Caco-2 (cell line): ENCODE data around the gene FOXL2. TPM values are rescaled to one million over a fixed set of nuclear protein-coding genes. Genes with fewer than 3 reads are reported as not detected.

Source experiments
- BruUV-seq: library from RNA; stranded (reverse); fragments of 400-500 nt; replicated peaks from 2 replicates; lab custom pipeline; 2021; lab: Mats Ljungman, UMichigan
- CTCF ChIA-PET: fragments of 300-600 bp; sonication (Branson Sonifier 250); formaldehyde crosslinking; loops from one replicate; lab custom pipeline; 2022; ENCODE audit warnings: antibody characterized with exemption; lab: Charles Lee
- POLR2A ChIA-PET: fragments of 300-600 bp; sonication (Branson Sonifier 250); formaldehyde crosslinking; loops from one replicate; lab custom pipeline; 2022; ENCODE audit warnings: antibody characterized with exemption; lab: Charles Lee
- DNase-seq, 2 experiments: peaks; one replicate each; pipeline versions ENCODE4 v3.0.0 to v3.0.0-alpha.2; 2020 to 2022
- H3K27me3 ChIP-seq: replicated peaks from 2 replicates; pipeline ENCODE4 v1.6.0; 2011; ENCODE audit warnings: low read length; ENCODE audit not compliant: control insufficient read depth, insufficient read depth
- H3K36me3 ChIP-seq: 2 replicates; pipeline ENCODE4 v1.5.1; 2011; ENCODE audit warnings: low read length; ENCODE audit not compliant: control insufficient read depth, insufficient read depth
- H3K4me1 ChIP-seq: fragments of 250-450 bp; sonication (Bioruptor Pico); 2 replicates; pipeline ENCODE4 v1.5.1; 2020; ENCODE audit warnings: mild to moderate bottlenecking
- H3K4me3 ChIP-seq: 2 replicates; pipeline ENCODE4 v1.5.1; 2011; ENCODE audit warnings: low read depth, mild to moderate bottlenecking, control low read depth, low read length
- H3K9me3 ChIP-seq: fragments of 250-450 bp; sonication (Bioruptor Pico); 2 replicates; pipeline ENCODE4 v1.5.1; 2020; ENCODE audit warnings: mild to moderate bottlenecking, moderate library complexity
- H3K27ac Mint-ChIP-seq: one replicate; pipeline ENCODE4 v1.8.0; 2022; ENCODE audit warnings: mixed read lengths; ENCODE audit not compliant: unreplicated experiment
- H3K27me3 Mint-ChIP-seq: one replicate; pipeline ENCODE4 v1.8.0; 2022; ENCODE audit warnings: mixed read lengths; ENCODE audit not compliant: insufficient read depth, unreplicated experiment
- H3K36me3 Mint-ChIP-seq: one replicate; pipeline ENCODE4 v1.8.0; 2022; ENCODE audit warnings: mild to moderate bottlenecking, mixed read lengths; ENCODE audit not compliant: insufficient read depth, unreplicated experiment
- H3K4me1 Mint-ChIP-seq: one replicate; pipeline ENCODE4 v1.8.0; 2022; ENCODE audit warnings: low read depth, mixed read lengths; ENCODE audit not compliant: unreplicated experiment
- H3K4me3 Mint-ChIP-seq: one replicate; pipeline ENCODE4 v1.8.0; 2022; ENCODE audit warnings: mild to moderate bottlenecking, moderate library complexity, mixed read lengths; ENCODE audit not compliant: unreplicated experiment
- H3K9me3 Mint-ChIP-seq: one replicate; pipeline ENCODE4 v1.8.0; 2022; ENCODE audit warnings: mixed read lengths; ENCODE audit not compliant: unreplicated experiment
- intact Hi-C: fragments of 100-400 bp; cut with micrococcal nuclease; formaldehyde crosslinking; loops from one replicate; pipeline ENCODE4 v1.10.0; 2022; ENCODE audit not compliant: unreplicated experiment
- total RNA-seq: library from RNA; stranded (reverse); gene quantifications from 2 replicates; pipeline ENCODE4 v1.2.3, GENCODE V29; 2022
- TF ChIP-seq, protein P1 (sequence below), 2 experiments: fragments of 200-600 bp in 1 of 2; IDR thresholded peaks; 1 replicate in 1 of 2; 2 replicates in 1 of 2; pipeline versions ENCODE4 v1.5.1 to v1.8.0; 2011 to 2022; ENCODE audit warnings: antibody characterized with exemption in 1 of 2, control low read depth in 1 of 2, inconsistent platforms in 1 of 2, low read depth in 1 of 2, low read length in 1 of 2, mild to moderate bottlenecking in 1 of 2, moderate library complexity in 1 of 2; ENCODE audit not compliant: insufficient read depth in 1 of 2, severe bottlenecking in 1 of 2, unreplicated experiment in 1 of 2

The FOXL2 gene
- total RNA-seq, 1 experiment from 2014 or later = 1.8 TPM

DNA sequence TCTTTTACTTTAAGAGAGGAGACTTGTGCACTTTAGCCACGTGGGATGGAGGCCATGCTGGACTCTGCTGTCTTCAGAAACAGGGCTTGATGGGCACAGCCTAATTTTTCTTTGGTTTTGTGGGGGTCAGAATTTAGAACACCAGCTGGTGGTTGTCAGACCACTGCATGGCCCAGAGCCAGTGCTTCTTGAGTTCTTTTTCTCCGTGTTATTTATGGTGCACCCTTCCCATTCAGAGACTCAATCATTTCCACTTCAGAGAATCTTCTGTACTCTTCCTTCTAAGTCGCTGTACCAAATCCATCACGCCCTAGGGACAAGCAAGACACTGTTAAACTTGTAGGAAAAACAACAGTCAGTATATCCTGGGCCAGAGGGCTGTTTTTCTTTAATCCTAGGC is 39.0 kb upstream of the FOXL2 start:
- DNase-seq = no peak

DNA sequence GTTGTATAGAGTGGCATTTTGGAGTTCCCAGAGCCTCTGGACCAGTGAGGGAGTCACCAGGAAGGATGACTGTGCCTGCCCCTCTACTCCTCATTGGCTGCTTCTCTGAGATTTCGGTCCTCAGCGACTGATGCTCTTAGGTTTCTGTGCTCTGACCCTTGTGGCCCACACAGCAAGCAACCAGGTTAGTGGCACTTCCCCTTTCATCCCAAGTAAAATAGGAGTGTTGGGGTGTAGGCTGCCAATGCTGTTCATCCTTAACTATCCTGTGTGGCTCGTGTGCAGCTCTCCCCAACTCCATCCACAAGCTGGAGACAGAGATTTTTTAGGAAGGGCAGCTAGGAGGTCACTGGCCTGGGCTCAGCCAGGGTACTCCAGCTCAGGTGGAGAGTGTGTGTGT is 37.9 kb upstream of the FOXL2 start:
- H3K4me3 Mint-ChIP-seq = no peak overlapping the region
- Histone ChIP-seq H3K9me3 (no peaks in the 10 kb centered on the region), H3K4me1 (no peaks in the 10 kb centered on the region), H3K27me3 (peaks cover 3% of the 10 kb centered on the region; the same call in 1 of the 2 replicates), H3K36me3 (no peaks in the 10 kb centered on the region), H3K4me3 (no peak overlapping the region)
- no peaks in the 10 kb centered on the region for H3K4me1 Mint-ChIP-seq
- ChIA-PET POLR2A (no interaction called here), CTCF (no interaction called here)
- no peaks in the 10 kb centered on the region for H3K36me3 Mint-ChIP-seq
- peaks cover 2% of the 10 kb centered on the region for H3K27me3 Mint-ChIP-seq
- intact Hi-C loops = no loop called here
- DNase-seq = no peak
- H3K27ac Mint-ChIP-seq = no peak overlapping the region
- H3K9me3 Mint-ChIP-seq = no peaks in the 10 kb centered on the region
- BruUV-seq = no TSS peak
- TF ChIP-seq, protein P1, sequence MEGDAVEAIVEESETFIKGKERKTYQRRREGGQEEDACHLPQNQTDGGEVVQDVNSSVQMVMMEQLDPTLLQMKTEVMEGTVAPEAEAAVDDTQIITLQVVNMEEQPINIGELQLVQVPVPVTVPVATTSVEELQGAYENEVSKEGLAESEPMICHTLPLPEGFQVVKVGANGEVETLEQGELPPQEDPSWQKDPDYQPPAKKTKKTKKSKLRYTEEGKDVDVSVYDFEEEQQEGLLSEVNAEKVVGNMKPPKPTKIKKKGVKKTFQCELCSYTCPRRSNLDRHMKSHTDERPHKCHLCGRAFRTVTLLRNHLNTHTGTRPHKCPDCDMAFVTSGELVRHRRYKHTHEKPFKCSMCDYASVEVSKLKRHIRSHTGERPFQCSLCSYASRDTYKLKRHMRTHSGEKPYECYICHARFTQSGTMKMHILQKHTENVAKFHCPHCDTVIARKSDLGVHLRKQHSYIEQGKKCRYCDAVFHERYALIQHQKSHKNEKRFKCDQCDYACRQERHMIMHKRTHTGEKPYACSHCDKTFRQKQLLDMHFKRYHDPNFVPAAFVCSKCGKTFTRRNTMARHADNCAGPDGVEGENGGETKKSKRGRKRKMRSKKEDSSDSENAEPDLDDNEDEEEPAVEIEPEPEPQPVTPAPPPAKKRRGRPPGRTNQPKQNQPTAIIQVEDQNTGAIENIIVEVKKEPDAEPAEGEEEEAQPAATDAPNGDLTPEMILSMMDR (IDR thresholded peaks at IDR 0.05; ENCODE audit: insufficient read depth in 1 of 2, low read depth in 1 of 2, low read length in 1 of 2, severe bottlenecking in 1 of 2, unreplicated experiment in 1 of 2) = no peak

More for the DNA sequence above, 39.0 kb upstream of the FOXL2 start:
- POLR2A ChIA-PET = no interaction called here
- TF ChIP-seq, protein P1 (IDR thresholded peaks at IDR 0.05; ENCODE audit: insufficient read depth in 1 of 2, low read depth in 1 of 2, low read length in 1 of 2, severe bottlenecking in 1 of 2, unreplicated experiment in 1 of 2) = no peak
- CTCF ChIA-PET = no interaction called here
- Histone ChIP-seq H3K27me3 (peaks cover 3% of the 10 kb centered on the region; the same call in 1 of the 2 replicates), H3K36me3 (no peaks in the 10 kb centered on the region), H3K9me3 (no peaks in the 10 kb centered on the region), H3K4me3 (no peak overlapping the region), H3K4me1 (no peaks in the 10 kb centered on the region)
- H3K27me3 Mint-ChIP-seq = peaks cover 2% of the 10 kb centered on the region
- H3K4me1 Mint-ChIP-seq = no peaks in the 10 kb centered on the region
- H3K4me3 Mint-ChIP-seq = no peak overlapping the region
- H3K9me3 Mint-ChIP-seq = no peaks in the 10 kb centered on the region
- no peak overlapping the region for H3K27ac Mint-ChIP-seq
- intact Hi-C loops = no loop called here
- no TSS peak for BruUV-seq
- H3K36me3 Mint-ChIP-seq = no peaks in the 10 kb centered on the region

DNA sequence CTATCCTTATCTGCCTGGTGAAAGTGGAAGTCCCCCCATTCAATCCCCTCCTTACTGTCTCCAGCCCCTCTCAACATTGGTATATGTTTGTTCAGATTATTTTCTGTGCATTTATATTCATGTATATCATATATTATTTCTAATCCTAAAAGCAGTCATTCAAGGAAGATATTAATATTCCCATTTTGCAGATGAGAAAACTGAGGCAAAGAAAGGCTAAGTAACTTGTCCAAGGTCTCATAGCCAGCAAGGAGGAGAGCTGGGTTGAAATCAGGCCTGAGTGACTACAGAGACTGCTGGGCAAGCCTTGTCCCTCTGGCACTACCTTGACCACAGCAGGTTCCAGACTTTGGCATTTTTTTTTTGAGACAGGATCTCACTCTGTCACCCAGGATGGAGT is 29.1 kb upstream of the FOXL2 start:
- BruUV-seq = no TSS peak
- H3K27ac Mint-ChIP-seq = no peak overlapping the region
- no peaks in the 10 kb centered on the region for H3K9me3 Mint-ChIP-seq
- POLR2A ChIA-PET = no interaction called here
- H3K4me1 ChIP-seq = no peaks in the 10 kb centered on the region
- no peaks in the 10 kb centered on the region for H3K27me3 ChIP-seq
- no peak overlapping the region for H3K4me3 Mint-ChIP-seq
- TF ChIP-seq, protein P1 (IDR thresholded peaks at IDR 0.05; ENCODE audit: insufficient read depth in 1 of 2, low read depth in 1 of 2, low read length in 1 of 2, severe bottlenecking in 1 of 2, unreplicated experiment in 1 of 2) = no peak
- no peaks in the 10 kb centered on the region for H3K36me3 Mint-ChIP-seq
- CTCF ChIA-PET = interaction anchor here (0.7 kb wide), 1 partner anchor 57 kb away, joined by 3 read pairs; no protein-coding TSS in a partner anchor
- intact Hi-C loops = no loop called here
- peaks cover 2% of the 10 kb centered on the region for H3K27me3 Mint-ChIP-seq
- H3K4me3 ChIP-seq = no peak overlapping the region
- H3K36me3 ChIP-seq = no peaks in the 10 kb centered on the region
- DNase-seq = no peak
- H3K4me1 Mint-ChIP-seq = no peaks in the 10 kb centered on the region
- H3K9me3 ChIP-seq = no peaks in the 10 kb centered on the region
